ENCODE data around the gene P2RY2.

- TF ChIP-seq CTCF (IDR thresholded peaks at IDR 0.05; ENCODE audit: low read depth, low read length, missing input control) (no peak), GABPA (IDR thresholded peaks at IDR 0.05 in 1 of 2, conservative IDR thresholded peaks at IDR 0.05 in 1 of 2) (no peak), MAX (IDR thresholded peaks at IDR 0.05) (no peak), FOXA1 (IDR thresholded peaks at IDR 0.05) (no peak), RAD21 (IDR thresholded peaks at IDR 0.05) (no peak), TAF1 (conservative IDR thresholded peaks at IDR 0.05) (no peak)
- TF ChIP-seq, protein P1, sequence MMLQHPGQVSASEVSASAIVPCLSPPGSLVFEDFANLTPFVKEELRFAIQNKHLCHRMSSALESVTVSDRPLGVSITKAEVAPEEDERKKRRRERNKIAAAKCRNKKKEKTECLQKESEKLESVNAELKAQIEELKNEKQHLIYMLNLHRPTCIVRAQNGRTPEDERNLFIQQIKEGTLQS (IDR thresholded peaks at IDR 0.05), result no peak
- TF ChIP-seq, protein P2, sequence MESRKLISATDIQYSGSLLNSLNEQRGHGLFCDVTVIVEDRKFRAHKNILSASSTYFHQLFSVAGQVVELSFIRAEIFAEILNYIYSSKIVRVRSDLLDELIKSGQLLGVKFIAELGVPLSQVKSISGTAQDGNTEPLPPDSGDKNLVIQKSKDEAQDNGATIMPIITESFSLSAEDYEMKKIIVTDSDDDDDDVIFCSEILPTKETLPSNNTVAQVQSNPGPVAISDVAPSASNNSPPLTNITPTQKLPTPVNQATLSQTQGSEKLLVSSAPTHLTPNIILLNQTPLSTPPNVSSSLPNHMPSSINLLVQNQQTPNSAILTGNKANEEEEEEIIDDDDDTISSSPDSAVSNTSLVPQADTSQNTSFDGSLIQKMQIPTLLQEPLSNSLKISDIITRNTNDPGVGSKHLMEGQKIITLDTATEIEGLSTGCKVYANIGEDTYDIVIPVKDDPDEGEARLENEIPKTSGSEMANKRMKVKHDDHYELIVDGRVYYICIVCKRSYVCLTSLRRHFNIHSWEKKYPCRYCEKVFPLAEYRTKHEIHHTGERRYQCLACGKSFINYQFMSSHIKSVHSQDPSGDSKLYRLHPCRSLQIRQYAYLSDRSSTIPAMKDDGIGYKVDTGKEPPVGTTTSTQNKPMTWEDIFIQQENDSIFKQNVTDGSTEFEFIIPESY (IDR thresholded peaks at IDR 0.05), result no peak
Measured at GRCh38 chr11:73277467-73277866, 59.4 kb downstream of the P2RY2 start.

All from liver (tissue), 3 donors.